HCT116 (cell line): Measurements from ENCODE around the gene CCDC88C. TPM values are rescaled to one million over a fixed set of nuclear protein-coding genes. Genes with fewer than 3 reads are reported as not detected.

Source experiments
- ATAC-seq: fragments of 200-7000 bp; cut with Tn5 transposase; 2 replicates; pipeline ENCODE4 v1.9.1; 2020; ENCODE audit warnings: mild to moderate bottlenecking, moderate library complexity
- BruUV-seq: library from RNA; stranded (reverse); fragments of 400-500 nt; replicated peaks from 2 replicates; lab custom pipeline; 2021; lab: Mats Ljungman, UMichigan
- CTCF ChIA-PET: fragments of 300-600 bp; sonication (Branson Sonifier 250); formaldehyde crosslinking; loops from one replicate; lab custom pipeline; 2021; ENCODE audit warnings: antibody characterized with exemption; lab: Charles Lee
- POLR2A ChIA-PET: fragments of 300-600, 350-600 bp; sonication (Branson Sonifier 250); formaldehyde crosslinking; loops from one replicate; lab custom pipeline; 2021; ENCODE audit warnings: antibody characterized with exemption; lab: Charles Lee
- RAD21 ChIA-PET, 2 experiments: fragments of 300-600 bp; sonication (Branson Sonifier 250); formaldehyde crosslinking; loops; one replicate each; lab custom pipeline; 2023; ENCODE audit warnings: low total read pairs in 2 of 2; ENCODE audit not compliant: uncharacterized antibody in 2 of 2, unreplicated experiment in 2 of 2, low non-redundant PET in 1 of 2; lab: Charles Lee
- DNase-seq: peaks from one replicate; pipeline ENCODE4 v3.0.0-alpha.2; 2010; ENCODE audit warnings: low read depth, low spot score
- H2AFZ ChIP-seq: fragments of 200-600 bp; shearing (Covaris generic), sonication (generic); 2 replicates; pipeline ENCODE4 v1.6.1; 2017; ENCODE audit warnings: low read depth, mixed run types, mixed read lengths, antibody characterized with exemption, low read length; ENCODE audit not compliant: poor library complexity, severe bottlenecking
- H3K27ac ChIP-seq: 2 replicates; pipeline ENCODE4 v1.5.1; 2012; ENCODE audit warnings: low read depth, low read length
- H3K27me3 ChIP-seq: fragments of 200-600 bp; sonication (generic); 2 replicates; pipeline ENCODE4 v1.6.1; 2016; ENCODE audit warnings: mixed run types, low read length, mixed read lengths; ENCODE audit not compliant: insufficient read depth
- H3K36me3 ChIP-seq, 2 experiments: fragments of 200-500 bp in 1 of 2; fragments of 200-600 bp in 1 of 2; sonication (Bioruptor generic) in 1 of 2; sonication (generic) in 1 of 2; 2 replicates each; pipeline versions ENCODE4 v1.5.1 to v1.6.1; 2014 to 2016; ENCODE audit warnings: low read length in 2 of 2, inconsistent platforms in 1 of 2, mixed read lengths in 1 of 2, mixed run types in 1 of 2; ENCODE audit not compliant: insufficient read depth in 2 of 2, control insufficient read depth in 1 of 2
- H3K4me1 ChIP-seq, 2 experiments: fragments of 200-600 bp in 1 of 2; sonication (generic) in 1 of 2; 2 replicates each; pipeline versions ENCODE4 v1.5.1 to v1.6.1; 2012 to 2017; ENCODE audit warnings: low read length in 2 of 2, inconsistent platforms in 1 of 2, mild to moderate bottlenecking in 1 of 2, mixed read lengths in 1 of 2, mixed run types in 1 of 2, moderate library complexity in 1 of 2; ENCODE audit not compliant: insufficient read depth in 2 of 2, control insufficient read depth in 1 of 2
- H3K4me2 ChIP-seq: fragments of 200-600 bp; sonication (generic); 2 replicates; pipeline ENCODE4 v1.6.1; 2017; ENCODE audit warnings: mixed run types, low read length, mixed read lengths
- H3K4me3 ChIP-seq, 2 experiments: fragments of 200-600 bp in 1 of 2; sonication (generic) in 1 of 2; replicated peaks in 1 of 2; 2 replicates each; pipeline ENCODE4 v1.5.1; 2011 to 2016; ENCODE audit warnings: low read length in 2 of 2, control low read depth in 1 of 2, low read depth in 1 of 2, mild to moderate bottlenecking in 1 of 2, mixed read lengths in 1 of 2, mixed run types in 1 of 2
- H3K79me2 ChIP-seq: fragments of 200-600 bp; sonication (generic); 2 replicates; pipeline ENCODE4 v1.6.1; 2017; ENCODE audit warnings: mild to moderate bottlenecking, mixed run types, low read length, moderate library complexity, mixed read lengths; ENCODE audit not compliant: insufficient read depth
- H3K9ac ChIP-seq: fragments of 200-600 bp; sonication (generic); 2 replicates; pipeline ENCODE4 v1.6.1; 2016; ENCODE audit warnings: low read length, mixed read lengths
- H3K9me2 ChIP-seq: fragments of 200-600 bp; sonication (generic), shearing (Covaris generic); 2 replicates; pipeline ENCODE4 v1.6.1; 2017; ENCODE audit warnings: mixed run types, mild to moderate bottlenecking, moderate library complexity; ENCODE audit not compliant: insufficient read depth
- H3K9me3 ChIP-seq, 2 experiments: fragments of 200-500 bp in 1 of 2; fragments of 200-600 bp in 1 of 2; sonication (Bioruptor generic) in 1 of 2; sonication (generic) in 1 of 2; 2 replicates each; pipeline ENCODE4 v1.6.1; 2014 to 2017; ENCODE audit warnings: low read length in 2 of 2, mixed read lengths in 2 of 2, inconsistent platforms in 1 of 2, low read depth in 1 of 2, mild to moderate bottlenecking in 1 of 2, mixed run types in 1 of 2, moderate library complexity in 1 of 2; ENCODE audit not compliant: control insufficient read depth in 1 of 2, insufficient read depth in 1 of 2
- H4K20me1 ChIP-seq: fragments of 200-600 bp; sonication (generic), shearing (Covaris generic); 2 replicates; pipeline ENCODE4 v1.6.1; 2017; ENCODE audit warnings: mixed run types, mild to moderate bottlenecking, moderate library complexity; ENCODE audit not compliant: insufficient read depth
- CBX3 ChIP-seq: IDR thresholded peaks from 2 replicates; pipeline ENCODE4 v1.6.1; 2012; ENCODE audit warnings: low read depth
- CEBPB ChIP-seq: IDR thresholded peaks from 2 replicates; pipeline ENCODE4 v1.6.1; 2012; ENCODE audit warnings: low read depth
- EGR1 ChIP-seq: IDR thresholded peaks from 2 replicates; pipeline ENCODE4 v1.6.1; 2012; ENCODE audit warnings: low read depth
- JUND ChIP-seq: IDR thresholded peaks from 2 replicates; pipeline ENCODE4 v1.6.1; 2012
- POLR2AphosphoS5 ChIP-seq: IDR thresholded peaks from 2 replicates; pipeline ENCODE4 v1.6.1; 2011; ENCODE audit warnings: mild to moderate bottlenecking, low read depth, low read length, moderate library complexity
- SIN3A ChIP-seq: IDR thresholded peaks from 2 replicates; pipeline ENCODE4 v1.6.1; 2012; ENCODE audit warnings: low read depth
- SP1 ChIP-seq: IDR thresholded peaks from 2 replicates; pipeline ENCODE4 v1.6.1; 2012; ENCODE audit warnings: low read depth
- SRF ChIP-seq: IDR thresholded peaks from 2 replicates; pipeline ENCODE4 v1.6.1; 2012; ENCODE audit warnings: low read depth
- ZFX ChIP-seq: fragments of 450-650 bp; IDR thresholded peaks from 2 replicates; pipeline ENCODE4 v1.6.1; 2017
- intact Hi-C: fragments of 100-400 bp; cut with micrococcal nuclease; formaldehyde crosslinking; loops from 2 replicates; pipeline ENCODE4 v1.10.0; 2022
- total RNA-seq: library from RNA; stranded (reverse); gene quantifications from one replicate; pipeline ENCODE4 v1.2.1, GENCODE V29; 2021; ENCODE audit not compliant: unreplicated experiment
- TF ChIP-seq, protein P1 (sequence below): IDR thresholded peaks from 2 replicates; pipeline ENCODE4 v1.6.1; 2011; ENCODE audit warnings: mild to moderate bottlenecking, low read length, moderate library complexity; ENCODE audit not compliant: insufficient replicate concordance; ENCODE audit errors: extremely low read depth
- TF ChIP-seq, protein P2 (sequence below), 3 experiments: fragments of 200-600 bp in 1 of 3; sonication (generic) in 1 of 3; IDR thresholded peaks in 2 of 3; conservative IDR thresholded peaks in 1 of 3; 2 replicates each; pipeline ENCODE4 v1.5.1; 2012 to 2017; ENCODE audit warnings: low read depth in 2 of 3, low read length in 2 of 3, antibody characterized with exemption in 1 of 3, borderline replicate concordance in 1 of 3, control low read depth in 1 of 3, mild to moderate bottlenecking in 1 of 3, mixed read lengths in 1 of 3, mixed run types in 1 of 3, moderate library complexity in 1 of 3; ENCODE audit not compliant: insufficient read depth in 1 of 3
- TF ChIP-seq, protein P3 (sequence below): IDR thresholded peaks from 2 replicates; pipeline ENCODE4 v1.6.1; 2012; ENCODE audit warnings: low read depth
- TF ChIP-seq, protein P4 (sequence below): IDR thresholded peaks from 2 replicates; pipeline ENCODE4 v1.6.1; 2012

The CCDC88C gene
- total RNA-seq, 1 experiment from 2014 or later: 20.8 TPM

DNA sequence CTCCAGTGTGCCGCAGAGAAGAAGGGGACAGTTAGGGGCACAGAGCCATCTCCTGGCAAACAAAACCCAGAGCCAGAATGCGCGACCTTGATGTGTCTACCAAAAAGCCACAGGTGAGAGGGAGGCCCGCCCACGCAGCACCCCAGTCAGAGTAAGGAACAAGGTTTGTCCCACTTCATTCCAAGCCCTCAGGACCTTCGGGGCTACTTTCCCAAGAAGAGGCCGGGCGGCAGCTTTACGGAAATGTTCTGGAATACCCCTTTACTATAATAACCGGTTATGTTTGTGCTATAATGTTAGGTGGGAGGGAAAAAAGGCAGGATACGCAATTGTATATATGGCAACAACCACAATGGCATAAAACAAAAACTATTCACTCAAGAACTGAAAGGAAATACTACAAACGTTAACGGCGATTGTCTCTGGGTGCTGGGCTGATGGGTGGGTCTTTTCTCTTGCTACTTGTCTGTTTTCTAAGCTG is 12.3 kb downstream of the CCDC88C start:
- Histone ChIP-seq H3K9ac (no peak overlapping the region), H3K79me2 (peaks cover 24% of the 10 kb centered on the region), H3K4me1 (no peaks in the 10 kb centered on the region), H3K9me3 (no peaks in the 10 kb centered on the region), H3K27me3 (no peaks in the 10 kb centered on the region), H3K9me2 (no peaks in the 10 kb centered on the region), H2AFZ (no peak overlapping the region), H4K20me1 (no peaks in the 10 kb centered on the region), H3K36me3 (peaks cover under 1 to 6% of the 10 kb centered on the region in 2 experiments; a peak in 1 of 4 replicates), H3K4me2 (no peak overlapping the region), H3K27ac (no peak overlapping the region), H3K4me3 (no peak overlapping the region)
- ChIA-PET RAD21 (no interaction called here), POLR2A (no interaction called here), CTCF (no interaction called here)
- ATAC-seq (no peak), DNase-seq (no peak)
- TF ChIP-seq CBX3 (no peak), JUND (no peak), ZFX (no peak), SRF (no peak), POLR2AphosphoS5 (no peak), EGR1 (no peak), CEBPB (no peak), SIN3A (no peak), SP1 (no peak)
- TF ChIP-seq, protein P1, sequence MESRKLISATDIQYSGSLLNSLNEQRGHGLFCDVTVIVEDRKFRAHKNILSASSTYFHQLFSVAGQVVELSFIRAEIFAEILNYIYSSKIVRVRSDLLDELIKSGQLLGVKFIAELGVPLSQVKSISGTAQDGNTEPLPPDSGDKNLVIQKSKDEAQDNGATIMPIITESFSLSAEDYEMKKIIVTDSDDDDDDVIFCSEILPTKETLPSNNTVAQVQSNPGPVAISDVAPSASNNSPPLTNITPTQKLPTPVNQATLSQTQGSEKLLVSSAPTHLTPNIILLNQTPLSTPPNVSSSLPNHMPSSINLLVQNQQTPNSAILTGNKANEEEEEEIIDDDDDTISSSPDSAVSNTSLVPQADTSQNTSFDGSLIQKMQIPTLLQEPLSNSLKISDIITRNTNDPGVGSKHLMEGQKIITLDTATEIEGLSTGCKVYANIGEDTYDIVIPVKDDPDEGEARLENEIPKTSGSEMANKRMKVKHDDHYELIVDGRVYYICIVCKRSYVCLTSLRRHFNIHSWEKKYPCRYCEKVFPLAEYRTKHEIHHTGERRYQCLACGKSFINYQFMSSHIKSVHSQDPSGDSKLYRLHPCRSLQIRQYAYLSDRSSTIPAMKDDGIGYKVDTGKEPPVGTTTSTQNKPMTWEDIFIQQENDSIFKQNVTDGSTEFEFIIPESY: no peak
- TF ChIP-seq, protein P2, sequence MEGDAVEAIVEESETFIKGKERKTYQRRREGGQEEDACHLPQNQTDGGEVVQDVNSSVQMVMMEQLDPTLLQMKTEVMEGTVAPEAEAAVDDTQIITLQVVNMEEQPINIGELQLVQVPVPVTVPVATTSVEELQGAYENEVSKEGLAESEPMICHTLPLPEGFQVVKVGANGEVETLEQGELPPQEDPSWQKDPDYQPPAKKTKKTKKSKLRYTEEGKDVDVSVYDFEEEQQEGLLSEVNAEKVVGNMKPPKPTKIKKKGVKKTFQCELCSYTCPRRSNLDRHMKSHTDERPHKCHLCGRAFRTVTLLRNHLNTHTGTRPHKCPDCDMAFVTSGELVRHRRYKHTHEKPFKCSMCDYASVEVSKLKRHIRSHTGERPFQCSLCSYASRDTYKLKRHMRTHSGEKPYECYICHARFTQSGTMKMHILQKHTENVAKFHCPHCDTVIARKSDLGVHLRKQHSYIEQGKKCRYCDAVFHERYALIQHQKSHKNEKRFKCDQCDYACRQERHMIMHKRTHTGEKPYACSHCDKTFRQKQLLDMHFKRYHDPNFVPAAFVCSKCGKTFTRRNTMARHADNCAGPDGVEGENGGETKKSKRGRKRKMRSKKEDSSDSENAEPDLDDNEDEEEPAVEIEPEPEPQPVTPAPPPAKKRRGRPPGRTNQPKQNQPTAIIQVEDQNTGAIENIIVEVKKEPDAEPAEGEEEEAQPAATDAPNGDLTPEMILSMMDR (IDR thresholded peaks at IDR 0.05 in 2 of 3, conservative IDR thresholded peaks at IDR 0.05 in 1 of 3; ENCODE audit: borderline replicate concordance in 1 of 3, insufficient read depth in 1 of 3, low read depth in 2 of 3, low read length in 2 of 3): no peak
- TF ChIP-seq, protein P3, sequence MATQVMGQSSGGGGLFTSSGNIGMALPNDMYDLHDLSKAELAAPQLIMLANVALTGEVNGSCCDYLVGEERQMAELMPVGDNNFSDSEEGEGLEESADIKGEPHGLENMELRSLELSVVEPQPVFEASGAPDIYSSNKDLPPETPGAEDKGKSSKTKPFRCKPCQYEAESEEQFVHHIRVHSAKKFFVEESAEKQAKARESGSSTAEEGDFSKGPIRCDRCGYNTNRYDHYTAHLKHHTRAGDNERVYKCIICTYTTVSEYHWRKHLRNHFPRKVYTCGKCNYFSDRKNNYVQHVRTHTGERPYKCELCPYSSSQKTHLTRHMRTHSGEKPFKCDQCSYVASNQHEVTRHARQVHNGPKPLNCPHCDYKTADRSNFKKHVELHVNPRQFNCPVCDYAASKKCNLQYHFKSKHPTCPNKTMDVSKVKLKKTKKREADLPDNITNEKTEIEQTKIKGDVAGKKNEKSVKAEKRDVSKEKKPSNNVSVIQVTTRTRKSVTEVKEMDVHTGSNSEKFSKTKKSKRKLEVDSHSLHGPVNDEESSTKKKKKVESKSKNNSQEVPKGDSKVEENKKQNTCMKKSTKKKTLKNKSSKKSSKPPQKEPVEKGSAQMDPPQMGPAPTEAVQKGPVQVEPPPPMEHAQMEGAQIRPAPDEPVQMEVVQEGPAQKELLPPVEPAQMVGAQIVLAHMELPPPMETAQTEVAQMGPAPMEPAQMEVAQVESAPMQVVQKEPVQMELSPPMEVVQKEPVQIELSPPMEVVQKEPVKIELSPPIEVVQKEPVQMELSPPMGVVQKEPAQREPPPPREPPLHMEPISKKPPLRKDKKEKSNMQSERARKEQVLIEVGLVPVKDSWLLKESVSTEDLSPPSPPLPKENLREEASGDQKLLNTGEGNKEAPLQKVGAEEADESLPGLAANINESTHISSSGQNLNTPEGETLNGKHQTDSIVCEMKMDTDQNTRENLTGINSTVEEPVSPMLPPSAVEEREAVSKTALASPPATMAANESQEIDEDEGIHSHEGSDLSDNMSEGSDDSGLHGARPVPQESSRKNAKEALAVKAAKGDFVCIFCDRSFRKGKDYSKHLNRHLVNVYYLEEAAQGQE: no peak
- TF ChIP-seq, protein P4, sequence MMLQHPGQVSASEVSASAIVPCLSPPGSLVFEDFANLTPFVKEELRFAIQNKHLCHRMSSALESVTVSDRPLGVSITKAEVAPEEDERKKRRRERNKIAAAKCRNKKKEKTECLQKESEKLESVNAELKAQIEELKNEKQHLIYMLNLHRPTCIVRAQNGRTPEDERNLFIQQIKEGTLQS: no peak
- no TSS peak for BruUV-seq
- intact Hi-C loops: no loop called here
